DOHH2 (cell line): Measurements from ENCODE around the gene RPL29.

Experiments
- CTCF ChIP-seq: fragments of 200-600 bp; sonication (generic); IDR thresholded peaks from one replicate; pipeline ENCODE4 v1.5.1; 2014; ENCODE audit warnings: antibody characterized with exemption, mild to moderate bottlenecking, low read depth, low read length; ENCODE audit not compliant: poor library complexity, severe bottlenecking
- EZH2phosphoT487 ChIP-seq: fragments of 200-600 bp; sonication (generic); IDR thresholded peaks from 2 replicates; pipeline ENCODE4 v1.6.1; 2017; ENCODE audit warnings: borderline replicate concordance, mild to moderate bottlenecking, antibody characterized with exemption, low read length, moderate library complexity, mixed read lengths

- TF ChIP-seq CTCF = peak; percentile 49
- no peak for TF ChIP-seq EZH2phosphoT487
These were observed 18.9 kb upstream of the RPL29 start for GRCh38 chr3:52014613-52015012.
